RCC 7860 (cell line): ENCODE data around the gene KCNJ5.
A peak's percentile ranks its signal among the peaks of the same experiment; 100 is the strongest.

ENCODE experiments used
- DNase-seq: peaks from one replicate; pipeline ENCODE4 v3.0.0-alpha.2; 2015; ENCODE audit warnings: low spot score
- FAIRE-seq: peaks from 2 replicates; lab custom pipeline; 2012; peaks lifted over from hg19 to GRCh38; lab: Jason Lieb, UNC

The KCNJ5 gene

GRCh38 chr11:128890543-128891368, at the start of gene KCNJ5:
KCNJ5 (plus strand) TSS chr11:128891356; CDS start chr11:128911274, 19,918 bp downstream.
- DNase-seq (no peak), FAIRE-seq (no peak)

- no peak for DNase-seq
- FAIRE-seq, result no peak
Observed at GRCh38 chr11:128841461-128842072, 49.6 kb upstream of the KCNJ5 start.

GRCh38 chr11:128843198-128843785, 47.9 kb upstream of the KCNJ5 start:
- DNase-seq (no peak), FAIRE-seq (no peak)

GRCh38 chr11:128845334-128845780, 45.8 kb upstream of the KCNJ5 start:
- no peak for DNase-seq

GRCh38 chr11:128846985-128847384, 44.2 kb upstream of the KCNJ5 start:
- FAIRE-seq, result no peak

More at GRCh38 chr11:128845334-128845780, 45.8 kb upstream of the KCNJ5 start:
- FAIRE-seq, result no peak

GRCh38 chr11:128848815-128849455, 42.2 kb upstream of the KCNJ5 start:
- DNase-seq, result no peak

More at GRCh38 chr11:128846985-128847384, 44.2 kb upstream of the KCNJ5 start:
- no peak for DNase-seq

GRCh38 chr11:128852327-128853023, 38.7 kb upstream of the KCNJ5 start:
- no peak for FAIRE-seq
- DNase-seq, result no peak

More at GRCh38 chr11:128848815-128849455, 42.2 kb upstream of the KCNJ5 start:
- FAIRE-seq, result no peak

- no peak for DNase-seq
- FAIRE-seq, result no peak
Observed at GRCh38 chr11:128853559-128853958, 37.6 kb upstream of the KCNJ5 start.

GRCh38 chr11:128854841-128855240, 36.3 kb upstream of the KCNJ5 start:
- DNase-seq (no peak), FAIRE-seq (no peak)

- FAIRE-seq, result no peak
- no peak for DNase-seq
Observed at GRCh38 chr11:128856241-128856640, 34.9 kb upstream of the KCNJ5 start.

GRCh38 chr11:128857341-128857740, 33.8 kb upstream of the KCNJ5 start:
- FAIRE-seq (no peak), DNase-seq (no peak)

- DNase-seq, result peak; percentile 7
Observed at GRCh38 chr11:128859563-128860441, 31.4 kb upstream of the KCNJ5 start.

GRCh38 chr11:128860571-128861361, 30.4 kb upstream of the KCNJ5 start:
- DNase-seq (no peak), FAIRE-seq (no peak)

More at GRCh38 chr11:128859563-128860441, 31.4 kb upstream of the KCNJ5 start:
- no peak for FAIRE-seq

- peak; percentile 4 for DNase-seq
- FAIRE-seq, result no peak
Observed at GRCh38 chr11:128862406-128862805, 28.8 kb upstream of the KCNJ5 start.

- DNase-seq, result peak; percentile 10
- no peak for FAIRE-seq
Observed at GRCh38 chr11:128862908-128863660, 28.1 kb upstream of the KCNJ5 start.

- DNase-seq (peak; percentile 55), FAIRE-seq (peak; percentile 87)
Observed at GRCh38 chr11:128865490-128865889, 25.7 kb upstream of the KCNJ5 start.

GRCh38 chr11:128867277-128867676, 23.9 kb upstream of the KCNJ5 start, which contains the start of gene KCNJ1:
KCNJ1 (minus strand) TSS chr11:128867296; CDS start chr11:128840243, 27,053 bp downstream.
- DNase-seq (no peak), FAIRE-seq (no peak)
